Measurements from ENCODE around the gene NT5C2. TPM values are rescaled to one million over a fixed set of nuclear protein-coding genes. Genes with fewer than 3 reads are reported as not detected.

NT5C2 gene
- polyA plus RNA-seq, 1 donor (not counting 4 experiments of a cell fraction or from before 2014, with no cell fraction given), result 88.6 TPM

GRCh38 chr10:103079946-103080345 is 113.1 kb downstream of the NT5C2 start:
- no peak overlapping the region for H3K4me2 ChIP-seq (ENCODE audit: control insufficient read depth, extremely low read depth, insufficient read depth, low read depth, low read length)
- no peaks in the 10 kb centered on the region for H3K27me3 ChIP-seq (ENCODE audit: control insufficient read depth, extremely low read depth, insufficient read depth, low read length)
- H3K27ac ChIP-seq (ENCODE audit: control insufficient read depth, insufficient read depth, low read length), result no peak overlapping the region
- no peaks in the 10 kb centered on the region for H3K9me3 ChIP-seq (ENCODE audit: control insufficient read depth, low read depth, low read length)
- H2AFZ ChIP-seq (ENCODE audit: control insufficient read depth, low read length), result no peak overlapping the region
- no peaks in the 10 kb centered on the region for H3K79me2 ChIP-seq (ENCODE audit: control insufficient read depth, insufficient read depth, low read length)
- H3K4me3 ChIP-seq (ENCODE audit: control insufficient read depth in 2 of 3, extremely low read depth in 1 of 3, insufficient read depth in 2 of 3, low read depth in 1 of 3, low read length in 3 of 3), result no peak overlapping the region
- H3K9me1 ChIP-seq (ENCODE audit: control insufficient read depth, extremely low read depth, insufficient read depth, low read length), result no peaks in the 10 kb centered on the region
- dilution Hi-C loops (cut with MboI; ENCODE audit: extremely low pct_ligation_motif_present, low sequenced_read_pairs), result loop anchor here (25.0 kb wide), 1 partner anchor 243 kb away; the partner anchor contains the start of gene CYP17A1
- H3K4me1 ChIP-seq (ENCODE audit: control insufficient read depth, extremely low read depth, insufficient read depth, low read length), result peaks cover 4% of the 10 kb centered on the region
- H3K9ac ChIP-seq (ENCODE audit: control insufficient read depth, extremely low read depth, insufficient read depth, low read length), result no peak overlapping the region
- H4K20me1 ChIP-seq (ENCODE audit: control insufficient read depth, extremely low read depth, insufficient read depth, low read length), result no peaks in the 10 kb centered on the region
- FAIRE-seq, result no peak
- H3K36me3 ChIP-seq (ENCODE audit: control insufficient read depth in 2 of 2, extremely low read depth in 1 of 2, insufficient read depth in 2 of 2, low read length in 2 of 2), result peaks cover 0 to 2% of the 10 kb centered on the region in 2 experiments
- no peak for TF ChIP-seq CTCF (optimal IDR thresholded peaks at IDR 0.05 in 1 of 3, IDR thresholded peaks at IDR 0.05 in 1 of 3, conservative IDR thresholded peaks at IDR 0.05 in 1 of 3; ENCODE audit: extremely low read depth in 1 of 3, insufficient read depth in 2 of 3, low read length in 3 of 3)
- TF ChIP-seq EZH2 (IDR thresholded peaks at IDR 0.05; ENCODE audit: low read length), result no peak
- no peak for DNase-seq (ENCODE audit: low read depth, low spot score)

- no peak overlapping the region for H2AFZ ChIP-seq (ENCODE audit: control insufficient read depth, low read length)
- no peaks in the 10 kb centered on the region for H3K79me2 ChIP-seq (ENCODE audit: control insufficient read depth, insufficient read depth, low read length)
- TF ChIP-seq CTCF (optimal IDR thresholded peaks at IDR 0.05 in 1 of 3, IDR thresholded peaks at IDR 0.05 in 1 of 3, conservative IDR thresholded peaks at IDR 0.05 in 1 of 3; ENCODE audit: extremely low read depth in 1 of 3, insufficient read depth in 2 of 3, low read length in 3 of 3) (no peak), EZH2 (IDR thresholded peaks at IDR 0.05; ENCODE audit: low read length) (no peak)
- no peaks in the 10 kb centered on the region for H3K27me3 ChIP-seq (ENCODE audit: control insufficient read depth, extremely low read depth, insufficient read depth, low read length)
- H3K4me1 ChIP-seq (ENCODE audit: control insufficient read depth, extremely low read depth, insufficient read depth, low read length), result peaks cover 4% of the 10 kb centered on the region
- no peaks in the 10 kb centered on the region for H3K9me1 ChIP-seq (ENCODE audit: control insufficient read depth, extremely low read depth, insufficient read depth, low read length)
- H3K9ac ChIP-seq (ENCODE audit: control insufficient read depth, extremely low read depth, insufficient read depth, low read length), result no peak overlapping the region
- H4K20me1 ChIP-seq (ENCODE audit: control insufficient read depth, extremely low read depth, insufficient read depth, low read length), result no peaks in the 10 kb centered on the region
- DNase-seq (ENCODE audit: low read depth, low spot score) (no peak), FAIRE-seq (no peak)
- no peak overlapping the region for H3K27ac ChIP-seq (ENCODE audit: control insufficient read depth, insufficient read depth, low read length)
- no peaks in the 10 kb centered on the region for H3K36me3 ChIP-seq (ENCODE audit: control insufficient read depth in 2 of 2, extremely low read depth in 1 of 2, insufficient read depth in 2 of 2, low read length in 2 of 2)
- dilution Hi-C loops (cut with MboI; ENCODE audit: extremely low pct_ligation_motif_present, low sequenced_read_pairs), result loop anchor here (25.0 kb wide), 1 partner anchor 242 kb away; the partner anchor contains the start of gene CYP17A1
- H3K4me2 ChIP-seq (ENCODE audit: control insufficient read depth, extremely low read depth, insufficient read depth, low read depth, low read length), result no peak overlapping the region
- no peaks in the 10 kb centered on the region for H3K9me3 ChIP-seq (ENCODE audit: control insufficient read depth, low read depth, low read length)
- H3K4me3 ChIP-seq (ENCODE audit: control insufficient read depth in 2 of 3, extremely low read depth in 1 of 3, insufficient read depth in 2 of 3, low read depth in 1 of 3, low read length in 3 of 3), result no peak overlapping the region
Measured at GRCh38 chr10:103079100-103079499, 114.0 kb downstream of the NT5C2 start.

All from keratinocyte (primary cell).